Activated gamma-delta T cell treated with Interleukin-2 at 50 U/mL for 16 hours (primary cell): ENCODE measurements around the gene SH3RF3.
"Not testable (repeated sequence)": the region's sequence is repeated elsewhere in the genome, so short reads cannot be mapped to it uniquely, and the experiment has no call there.

ENCODE experiments used
- DNase-seq: peaks from one replicate; pipeline ENCODE4 v3.0.0-alpha.2; 2020

Gene SH3RF3

GRCh38 chr2:109519513-109519912 lies 390.5 kb downstream of the SH3RF3 start:
- DNase-seq: no peak

- DNase-seq: no peak
These were observed 392.4 kb downstream of the SH3RF3 start for GRCh38 chr2:109521233-109522062.

DNA sequence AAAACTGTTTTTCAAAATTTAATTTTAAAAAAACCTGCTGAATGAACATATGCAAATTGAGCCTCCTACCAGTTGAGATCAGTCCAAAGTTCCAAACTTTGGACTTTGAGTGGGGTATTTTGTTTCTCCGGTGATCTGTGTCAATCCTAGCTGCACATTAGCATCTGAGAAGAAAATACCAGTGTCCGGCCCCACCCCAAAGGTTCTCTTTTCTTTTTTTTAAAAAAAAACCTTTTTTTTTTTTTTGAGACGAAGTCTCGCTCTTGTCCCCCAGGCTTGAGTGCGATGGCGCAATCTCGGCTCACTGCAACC lies 393.0 kb downstream of the SH3RF3 start:
- DNase-seq: no peak

GRCh38 chr2:109523121-109523520 lies 394.1 kb downstream of the SH3RF3 start:
- no peak for DNase-seq

DNA sequence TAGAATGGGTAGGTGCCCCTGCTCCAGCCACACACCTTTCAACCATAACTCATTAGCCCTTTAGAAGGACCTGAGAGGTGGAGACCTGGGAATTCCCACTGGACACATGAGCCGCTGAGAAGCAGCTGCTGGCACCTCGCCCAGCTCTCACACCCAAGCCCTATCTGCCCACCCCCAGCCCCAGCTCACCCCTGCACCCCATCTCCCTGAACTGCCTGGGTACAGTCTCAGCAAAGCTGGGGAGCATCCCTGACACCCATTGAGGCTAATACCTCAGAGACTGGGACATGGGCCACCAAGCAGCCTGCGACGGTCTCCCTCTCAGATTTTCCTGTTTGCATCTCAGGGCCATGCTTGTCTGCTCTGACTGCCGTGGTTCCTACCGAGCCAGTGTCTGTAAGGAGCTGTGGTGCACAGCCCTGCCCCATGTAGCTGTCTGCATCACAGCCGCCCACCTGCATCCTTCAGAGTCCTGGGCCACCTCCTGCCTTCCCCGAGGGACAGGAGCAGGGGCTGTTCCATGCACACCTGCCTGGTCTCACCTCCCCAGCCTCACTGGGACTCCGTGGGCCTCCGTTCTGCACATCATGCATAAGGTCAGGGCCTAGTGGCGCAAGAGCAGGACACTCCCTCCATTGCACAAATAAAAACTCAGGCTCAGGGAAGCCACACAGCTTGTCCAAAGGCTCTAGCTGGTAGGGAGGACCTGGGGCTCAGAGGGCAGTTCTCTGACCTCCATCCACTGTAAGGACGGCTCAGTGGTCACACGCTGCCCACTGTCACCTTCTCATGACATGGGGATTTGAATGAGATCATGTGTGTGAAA lies 394.7 kb downstream of the SH3RF3 start:
- no peak for DNase-seq

- DNase-seq: no peak
These were observed 396.8 kb downstream of the SH3RF3 start for GRCh38 chr2:109525836-109526235.

GRCh38 chr2:109526442-109526970 lies 397.5 kb downstream of the SH3RF3 start:
- DNase-seq: no peak

DNA sequence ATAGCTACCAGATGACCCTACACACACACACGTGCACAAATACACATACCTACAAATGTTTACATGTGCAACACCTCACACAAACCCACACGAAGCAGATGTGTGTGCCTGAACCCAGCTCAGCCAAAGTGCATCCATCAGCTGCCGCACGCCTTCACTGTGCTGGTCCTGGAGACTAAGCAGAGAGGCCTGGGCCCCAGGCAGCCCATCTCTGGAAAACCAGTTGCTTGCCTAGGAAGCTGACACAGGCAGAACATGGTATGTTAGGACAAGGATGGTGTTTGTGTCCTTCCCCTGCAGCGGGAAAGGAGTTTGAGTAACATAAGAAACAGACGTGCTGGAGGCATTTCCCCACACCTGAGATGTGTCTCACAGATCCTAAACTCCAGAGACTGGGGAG lies 398.1 kb downstream of the SH3RF3 start:
- no peak for DNase-seq

- DNase-seq: no peak
These were observed 399.1 kb downstream of the SH3RF3 start for GRCh38 chr2:109527846-109528705.

DNA sequence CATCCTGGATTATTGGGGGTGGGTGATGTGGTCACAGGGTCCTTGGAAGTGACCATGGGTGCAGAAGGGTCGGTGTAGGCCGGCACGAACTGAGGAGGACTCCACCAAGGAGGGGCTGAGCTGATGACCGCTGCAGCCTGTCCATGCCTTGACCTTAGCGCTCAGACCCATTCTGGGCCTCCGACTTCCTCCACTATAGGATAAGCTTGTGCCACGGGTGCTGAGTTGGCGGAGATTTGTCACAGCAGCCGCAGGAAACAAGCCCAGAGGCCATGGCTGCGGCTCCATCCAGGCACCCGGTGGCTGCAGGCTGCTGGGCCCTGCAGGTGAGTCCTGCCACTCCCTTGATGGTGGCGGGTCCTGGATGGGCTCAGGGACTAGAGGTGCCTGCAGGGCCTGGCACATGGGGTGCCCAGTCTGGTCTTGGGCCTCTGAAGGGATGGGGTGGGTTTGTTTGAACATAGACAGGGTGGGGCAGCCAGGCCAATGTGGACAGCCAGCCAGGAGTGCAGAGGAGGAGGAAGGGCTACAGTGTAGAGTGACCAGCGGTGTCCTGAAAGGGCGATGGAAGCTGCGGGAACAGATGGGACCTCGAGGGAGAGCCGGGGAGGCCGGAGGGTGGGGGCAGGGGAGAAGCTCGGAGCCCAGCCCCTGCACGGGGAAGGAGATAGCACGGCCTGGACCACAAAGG lies 400.0 kb downstream of the SH3RF3 start:
- no peak for DNase-seq

- no peak for DNase-seq
These were observed 400.8 kb downstream of the SH3RF3 start for GRCh38 chr2:109529532-109530449.

DNA sequence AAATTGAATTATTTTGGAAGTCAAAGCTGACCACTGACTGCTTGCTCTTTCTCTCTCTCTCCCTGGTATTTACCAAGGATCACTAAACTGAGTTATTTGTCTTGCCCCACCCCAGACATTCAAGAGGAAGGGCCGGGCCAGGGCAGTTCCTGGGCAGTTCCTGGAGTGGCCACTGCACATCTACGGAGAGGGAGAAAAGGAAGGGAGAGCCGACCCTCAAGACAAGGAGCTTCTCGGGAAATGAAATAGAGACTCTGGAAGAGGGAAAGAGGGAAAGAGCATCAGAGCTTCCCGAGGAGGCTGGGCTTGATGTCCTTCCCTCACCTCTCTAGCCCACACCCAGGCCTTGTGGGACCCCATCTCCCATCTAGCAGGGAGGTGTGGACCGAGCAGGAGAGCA lies 401.7 kb downstream of the SH3RF3 start:
- DNase-seq: no peak

DNA sequence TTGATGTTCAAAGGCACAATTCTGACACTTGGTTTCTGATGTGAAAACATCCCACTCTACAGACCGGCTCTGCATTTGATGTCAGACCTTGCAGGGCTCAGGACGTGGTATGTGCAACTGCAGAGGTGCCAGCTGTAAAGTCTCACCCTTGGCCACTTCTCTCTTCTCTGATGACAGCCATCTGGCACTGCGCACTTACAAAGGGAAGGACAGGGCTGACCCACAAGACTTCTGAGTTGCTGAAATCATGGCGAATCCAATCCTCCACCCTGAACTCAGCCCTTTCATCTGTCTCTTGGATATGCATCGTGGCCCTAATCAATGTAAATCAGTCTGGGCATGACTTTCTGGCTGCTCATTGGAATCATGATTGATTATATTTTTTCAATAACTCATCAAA lies 402.2 kb downstream of the SH3RF3 start:
- no peak for DNase-seq

DNA sequence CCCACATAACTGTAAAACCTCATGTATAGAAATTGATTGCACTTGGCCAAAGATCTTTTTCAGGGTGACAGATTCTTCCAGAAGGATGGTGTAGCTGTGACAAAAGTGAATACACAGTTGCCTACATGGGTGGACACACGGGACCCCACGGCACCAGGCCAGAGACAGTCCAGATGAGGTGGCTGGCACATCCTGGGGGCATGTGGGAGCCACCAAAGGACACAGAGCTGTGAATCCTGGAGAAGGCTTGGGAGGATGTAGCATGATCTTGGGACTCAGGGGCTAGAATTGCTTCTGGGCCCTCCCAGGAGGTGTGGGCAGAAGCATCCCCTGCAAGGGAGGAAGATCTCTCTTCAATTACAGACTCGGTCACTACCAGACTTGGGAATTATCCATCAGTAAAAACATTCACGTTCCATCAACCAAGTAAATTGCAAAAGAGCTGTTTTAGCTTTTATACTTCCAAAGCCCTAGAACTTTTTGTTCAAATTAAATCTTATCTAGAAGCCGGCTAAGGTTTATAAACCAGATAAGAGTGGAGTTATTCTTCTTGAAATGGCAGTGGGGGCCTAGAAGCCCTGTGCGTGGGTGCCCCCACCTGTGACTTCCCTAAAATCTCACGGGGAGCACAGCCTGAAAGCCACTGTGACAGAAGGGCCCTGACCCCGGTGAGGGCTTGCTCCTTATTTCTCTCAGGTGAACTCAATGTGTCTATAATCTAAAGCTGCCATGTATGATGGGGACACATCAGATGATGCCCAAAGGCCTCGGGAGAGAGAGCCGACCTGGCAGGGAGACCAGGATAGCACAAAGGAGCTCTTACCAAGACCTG lies 403.1 kb downstream of the SH3RF3 start:
- DNase-seq: no peak

GRCh38 chr2:109532728-109533076 lies 403.7 kb downstream of the SH3RF3 start:
- DNase-seq: no peak

DNA sequence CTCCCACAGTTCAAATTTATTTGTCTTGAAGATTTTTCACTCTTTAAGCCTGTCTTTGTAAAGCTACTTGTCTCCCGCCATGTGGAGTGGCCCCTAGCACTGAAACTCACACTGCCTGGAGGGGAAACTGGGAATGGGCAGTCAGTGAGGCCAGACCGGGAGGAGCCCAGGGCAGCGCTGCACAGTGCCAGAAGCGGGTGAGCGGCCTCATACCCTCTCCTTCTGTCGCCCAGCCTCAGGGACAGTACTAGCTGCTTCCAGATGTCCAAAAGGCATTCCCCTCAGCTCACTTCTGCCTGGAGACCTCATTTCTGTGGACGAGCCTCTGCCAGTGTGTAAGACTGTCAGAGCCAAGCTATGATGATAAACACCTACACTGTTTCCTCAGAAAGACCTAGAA lies 404.8 kb downstream of the SH3RF3 start:
- no peak for DNase-seq

- no peak for DNase-seq
These were observed 406.4 kb downstream of the SH3RF3 start for GRCh38 chr2:109535217-109535946.

GRCh38 chr2:109536556-109536955 lies 407.6 kb downstream of the SH3RF3 start:
- DNase-seq: not testable (repeated sequence)

DNA sequence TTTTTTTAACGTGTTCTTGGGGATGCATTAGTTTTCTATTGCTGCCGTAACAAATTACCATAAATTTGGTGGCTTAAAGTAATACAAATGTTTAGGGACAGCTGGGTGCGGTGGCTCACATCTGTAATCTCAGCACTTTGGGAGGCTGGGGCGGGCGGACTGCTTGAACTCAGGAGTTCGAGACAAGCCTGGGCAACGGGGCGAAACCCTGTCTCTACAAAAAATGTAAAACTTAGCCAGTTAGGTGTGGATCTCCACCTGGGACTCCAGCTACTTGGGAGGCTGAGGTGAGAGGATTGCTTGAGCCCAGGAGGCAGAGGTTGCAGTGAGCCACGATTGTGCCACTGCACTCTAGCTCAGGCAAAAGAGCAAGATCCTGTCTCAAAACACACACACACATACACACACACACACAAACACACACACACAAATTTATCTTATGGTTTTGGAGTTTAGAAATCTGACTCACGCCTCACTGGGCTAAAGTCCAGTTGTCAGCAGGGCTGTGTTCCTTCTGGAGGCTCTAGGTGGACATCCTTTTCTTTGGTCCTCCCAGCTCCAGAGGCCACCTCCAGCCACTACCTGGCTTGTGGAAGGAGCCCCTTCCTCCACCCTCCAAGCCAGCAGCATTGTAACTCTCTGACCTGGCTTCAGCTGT lies 408.7 kb downstream of the SH3RF3 start:
- DNase-seq: no peak
